ENCODE data around the gene ZNF565. TPM values are rescaled to one million over a fixed set of nuclear protein-coding genes. Genes with fewer than 3 reads are reported as not detected.

ZNF565 gene
- total RNA-seq, 1 donor from 2014 or later: 5.6 TPM

GRCh38 chr19:36149673-36150406 lies 64.6 kb downstream of the ZNF565 start:
- Mint-ChIP-seq H3K4me3 (ENCODE audit: unreplicated experiment) (no peak overlapping the region), H3K27ac (ENCODE audit: unreplicated experiment) (no peak overlapping the region), H3K36me3 (ENCODE audit: unreplicated experiment) (peaks cover 5% of the 10 kb centered on the region), H3K27me3 (ENCODE audit: unreplicated experiment) (peaks cover 6% of the 10 kb centered on the region), H3K4me1 (ENCODE audit: low read depth, unreplicated experiment) (peaks cover 3% of the 10 kb centered on the region), H3K9me3 (ENCODE audit: unreplicated experiment) (peaks cover 5% of the 10 kb centered on the region)
- TF ChIP-seq CTCF (IDR thresholded peaks at IDR 0.05; ENCODE audit: partially characterized antibody, unreplicated experiment): no peak
- no peak for DNase-seq

- H3K27me3 Mint-ChIP-seq (ENCODE audit: unreplicated experiment): peaks cover 12% of the 10 kb centered on the region
- H3K36me3 Mint-ChIP-seq (ENCODE audit: unreplicated experiment): peaks cover 12% of the 10 kb centered on the region
- no peak for TF ChIP-seq CTCF (IDR thresholded peaks at IDR 0.05; ENCODE audit: partially characterized antibody, unreplicated experiment)
- no peak overlapping the region for H3K27ac Mint-ChIP-seq (ENCODE audit: unreplicated experiment)
- H3K4me3 Mint-ChIP-seq (ENCODE audit: unreplicated experiment): no peak overlapping the region
- peaks cover 11% of the 10 kb centered on the region for H3K9me3 Mint-ChIP-seq (ENCODE audit: unreplicated experiment)
- H3K4me1 Mint-ChIP-seq (ENCODE audit: low read depth, unreplicated experiment): peaks cover 7% of the 10 kb centered on the region
- no peak for DNase-seq
Observed at GRCh38 chr19:36144624-36145023, 69.8 kb downstream of the ZNF565 start.

GRCh38 chr19:36142496-36142895 lies 72.0 kb downstream of the ZNF565 start:
- no peak for DNase-seq
- peaks cover 9% of the 10 kb centered on the region for H3K9me3 Mint-ChIP-seq (ENCODE audit: unreplicated experiment)
- peak overlapping the region; percentile 55 for H3K27ac Mint-ChIP-seq (ENCODE audit: unreplicated experiment)
- H3K36me3 Mint-ChIP-seq (ENCODE audit: unreplicated experiment): peaks cover 8% of the 10 kb centered on the region
- peaks cover 7% of the 10 kb centered on the region for H3K4me1 Mint-ChIP-seq (ENCODE audit: low read depth, unreplicated experiment)
- peaks cover 12% of the 10 kb centered on the region for H3K27me3 Mint-ChIP-seq (ENCODE audit: unreplicated experiment)
- no peak for TF ChIP-seq CTCF (IDR thresholded peaks at IDR 0.05; ENCODE audit: partially characterized antibody, unreplicated experiment)
- H3K4me3 Mint-ChIP-seq (ENCODE audit: unreplicated experiment): no peak overlapping the region

GRCh38 chr19:36142046-36142445 lies 72.4 kb downstream of the ZNF565 start:
- Mint-ChIP-seq H3K36me3 (ENCODE audit: unreplicated experiment) (peaks cover 8% of the 10 kb centered on the region), H3K9me3 (ENCODE audit: unreplicated experiment) (peaks cover 9% of the 10 kb centered on the region)

More at GRCh38 chr19:36142046-36142445, 72.4 kb downstream of the ZNF565 start:
- Mint-ChIP-seq H3K27ac (ENCODE audit: unreplicated experiment) (no peak overlapping the region), H3K4me1 (ENCODE audit: low read depth, unreplicated experiment) (peaks cover 7% of the 10 kb centered on the region), H3K27me3 (ENCODE audit: unreplicated experiment) (peaks cover 12% of the 10 kb centered on the region), H3K4me3 (ENCODE audit: unreplicated experiment) (peak overlapping the region; percentile 96)
- no peak for DNase-seq
- TF ChIP-seq CTCF (IDR thresholded peaks at IDR 0.05; ENCODE audit: partially characterized antibody, unreplicated experiment): no peak

All from glutamatergic neuron (in vitro differentiated cells).